WTC11 (cell line): ENCODE data around the gene OR8A1.

Source experiments
- ELF4 ChIP-seq: sonication (generic); formaldehyde crosslinking; IDR thresholded peaks from 2 replicates; pipeline ENCODE4 v1.8.1; 2022; ENCODE audit warnings: low read depth, mild to moderate bottlenecking, moderate library complexity, missing genetic modification reagents
- ESRRA ChIP-seq: sonication (generic); formaldehyde crosslinking; IDR thresholded peaks from 2 replicates; pipeline ENCODE4 v1.8.1; 2022; ENCODE audit warnings: mild to moderate bottlenecking, missing genetic modification reagents, borderline replicate concordance
- GABPB1 ChIP-seq: sonication (generic); formaldehyde crosslinking; IDR thresholded peaks from 2 replicates; pipeline ENCODE4 v1.8.1; 2023; ENCODE audit warnings: mild to moderate bottlenecking, missing genetic modification reagents
- JUN ChIP-seq: sonication (generic); formaldehyde crosslinking; IDR thresholded peaks from 2 replicates; pipeline ENCODE4 v1.8.0; 2023; ENCODE audit warnings: mild to moderate bottlenecking, missing genetic modification reagents
- NR1H2 ChIP-seq: sonication (generic); formaldehyde crosslinking; IDR thresholded peaks from 2 replicates; pipeline ENCODE4 v1.9.0; 2021; ENCODE audit warnings: mild to moderate bottlenecking, moderate library complexity, missing genetic modification reagents
- RELA ChIP-seq: sonication (generic); formaldehyde crosslinking; IDR thresholded peaks from 2 replicates; pipeline ENCODE4 v1.8.1; 2022; ENCODE audit warnings: missing genetic modification reagents, mild to moderate bottlenecking, borderline replicate concordance
- SP1 ChIP-seq: sonication (generic); formaldehyde crosslinking; conservative IDR thresholded peaks from 2 replicates; pipeline ENCODE4 v1.8.1; 2022; ENCODE audit warnings: missing genetic modification reagents
- TEAD1 ChIP-seq: sonication (generic); formaldehyde crosslinking; IDR thresholded peaks from 2 replicates; pipeline ENCODE4 v1.8.0; 2022; ENCODE audit warnings: mild to moderate bottlenecking, missing genetic modification reagents
- TEAD4 ChIP-seq: sonication (generic); formaldehyde crosslinking; IDR thresholded peaks from 2 replicates; pipeline ENCODE4 v1.8.0; 2022; ENCODE audit warnings: mild to moderate bottlenecking, missing genetic modification reagents
- TF ChIP-seq, protein P1 (sequence below): fragments of 200-600 bp; IDR thresholded peaks from 2 replicates; pipeline ENCODE4 v1.8.0; 2022; ENCODE audit warnings: antibody characterized with exemption
- TF ChIP-seq, protein P2 (sequence below): sonication (generic); formaldehyde crosslinking; IDR thresholded peaks from 2 replicates; pipeline ENCODE4 v1.8.0; 2022; ENCODE audit warnings: mild to moderate bottlenecking, missing genetic modification reagents
- TF ChIP-seq, protein P3 (sequence below): sonication (generic); formaldehyde crosslinking; IDR thresholded peaks from 2 replicates; pipeline ENCODE4 v1.8.0; 2022; ENCODE audit warnings: mild to moderate bottlenecking, missing genetic modification reagents
- TF ChIP-seq, protein P4 (sequence below): sonication (generic); formaldehyde crosslinking; IDR thresholded peaks from 2 replicates; pipeline ENCODE4 v1.8.1; 2023; ENCODE audit warnings: mild to moderate bottlenecking, missing genetic modification reagents, moderate library complexity
- TF ChIP-seq, protein P5 (sequence below): sonication (generic); formaldehyde crosslinking; IDR thresholded peaks from 2 replicates; pipeline ENCODE4 v1.8.1; 2023; ENCODE audit warnings: mild to moderate bottlenecking, missing genetic modification reagents, moderate library complexity

DNA sequence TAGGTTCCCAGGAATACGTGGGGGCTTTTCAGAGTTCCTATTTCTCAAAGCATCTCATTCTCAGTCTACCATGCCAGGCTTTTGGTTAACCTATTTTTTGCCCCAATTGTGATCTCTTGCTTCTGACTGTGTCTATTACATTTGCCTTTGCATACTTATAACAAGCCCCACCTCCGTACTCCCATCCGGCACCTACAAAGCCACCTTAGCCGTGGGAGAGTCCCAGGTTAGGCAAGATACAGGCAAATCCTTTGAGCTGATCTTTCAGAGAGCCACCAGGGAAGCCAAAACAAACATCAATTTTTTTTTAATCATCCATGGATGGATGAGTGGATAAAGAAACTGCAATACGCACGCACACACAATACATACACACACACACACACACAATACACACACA is 22.8 kb downstream of the OR8A1 start:
- TF ChIP-seq GABPB1 (CRISPR knock-in tag) (no peak), JUN (CRISPR knock-in tag) (no peak), TEAD1 (CRISPR knock-in tag) (no peak), NR1H2 (no peak), RELA (CRISPR knock-in tag) (no peak), ESRRA (CRISPR knock-in tag) (no peak), ELF4 (CRISPR knock-in tag) (no peak), SP1 (CRISPR knock-in tag) (no peak), TEAD4 (CRISPR knock-in tag) (no peak)
- TF ChIP-seq, protein P1, sequence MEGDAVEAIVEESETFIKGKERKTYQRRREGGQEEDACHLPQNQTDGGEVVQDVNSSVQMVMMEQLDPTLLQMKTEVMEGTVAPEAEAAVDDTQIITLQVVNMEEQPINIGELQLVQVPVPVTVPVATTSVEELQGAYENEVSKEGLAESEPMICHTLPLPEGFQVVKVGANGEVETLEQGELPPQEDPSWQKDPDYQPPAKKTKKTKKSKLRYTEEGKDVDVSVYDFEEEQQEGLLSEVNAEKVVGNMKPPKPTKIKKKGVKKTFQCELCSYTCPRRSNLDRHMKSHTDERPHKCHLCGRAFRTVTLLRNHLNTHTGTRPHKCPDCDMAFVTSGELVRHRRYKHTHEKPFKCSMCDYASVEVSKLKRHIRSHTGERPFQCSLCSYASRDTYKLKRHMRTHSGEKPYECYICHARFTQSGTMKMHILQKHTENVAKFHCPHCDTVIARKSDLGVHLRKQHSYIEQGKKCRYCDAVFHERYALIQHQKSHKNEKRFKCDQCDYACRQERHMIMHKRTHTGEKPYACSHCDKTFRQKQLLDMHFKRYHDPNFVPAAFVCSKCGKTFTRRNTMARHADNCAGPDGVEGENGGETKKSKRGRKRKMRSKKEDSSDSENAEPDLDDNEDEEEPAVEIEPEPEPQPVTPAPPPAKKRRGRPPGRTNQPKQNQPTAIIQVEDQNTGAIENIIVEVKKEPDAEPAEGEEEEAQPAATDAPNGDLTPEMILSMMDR = no peak
- TF ChIP-seq, protein P2, sequence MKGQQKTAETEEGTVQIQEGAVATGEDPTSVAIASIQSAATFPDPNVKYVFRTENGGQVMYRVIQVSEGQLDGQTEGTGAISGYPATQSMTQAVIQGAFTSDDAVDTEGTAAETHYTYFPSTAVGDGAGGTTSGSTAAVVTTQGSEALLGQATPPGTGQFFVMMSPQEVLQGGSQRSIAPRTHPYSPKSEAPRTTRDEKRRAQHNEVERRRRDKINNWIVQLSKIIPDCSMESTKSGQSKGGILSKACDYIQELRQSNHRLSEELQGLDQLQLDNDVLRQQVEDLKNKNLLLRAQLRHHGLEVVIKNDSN (CRISPR knock-in tag) = no peak
- TF ChIP-seq, protein P3, sequence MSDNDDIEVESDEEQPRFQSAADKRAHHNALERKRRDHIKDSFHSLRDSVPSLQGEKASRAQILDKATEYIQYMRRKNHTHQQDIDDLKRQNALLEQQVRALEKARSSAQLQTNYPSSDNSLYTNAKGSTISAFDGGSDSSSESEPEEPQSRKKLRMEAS (CRISPR knock-in tag) = no peak
- TF ChIP-seq, protein P4, sequence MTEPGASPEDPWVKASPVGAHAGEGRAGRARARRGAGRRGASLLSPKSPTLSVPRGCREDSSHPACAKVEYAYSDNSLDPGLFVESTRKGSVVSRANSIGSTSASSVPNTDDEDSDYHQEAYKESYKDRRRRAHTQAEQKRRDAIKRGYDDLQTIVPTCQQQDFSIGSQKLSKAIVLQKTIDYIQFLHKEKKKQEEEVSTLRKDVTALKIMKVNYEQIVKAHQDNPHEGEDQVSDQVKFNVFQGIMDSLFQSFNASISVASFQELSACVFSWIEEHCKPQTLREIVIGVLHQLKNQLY (CRISPR knock-in tag) = no peak
- TF ChIP-seq, protein P5, sequence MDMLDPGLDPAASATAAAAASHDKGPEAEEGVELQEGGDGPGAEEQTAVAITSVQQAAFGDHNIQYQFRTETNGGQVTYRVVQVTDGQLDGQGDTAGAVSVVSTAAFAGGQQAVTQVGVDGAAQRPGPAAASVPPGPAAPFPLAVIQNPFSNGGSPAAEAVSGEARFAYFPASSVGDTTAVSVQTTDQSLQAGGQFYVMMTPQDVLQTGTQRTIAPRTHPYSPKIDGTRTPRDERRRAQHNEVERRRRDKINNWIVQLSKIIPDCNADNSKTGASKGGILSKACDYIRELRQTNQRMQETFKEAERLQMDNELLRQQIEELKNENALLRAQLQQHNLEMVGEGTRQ (CRISPR knock-in tag) = no peak
